AG04449 (cell line): ENCODE results near the gene WWP2.
"Not testable (repeated sequence)": the region's sequence is repeated elsewhere in the genome, so short reads cannot be mapped to it uniquely, and the experiment has no call there.

Experiments used
- CTCF ChIA-PET: fragments of 350-600 bp; formaldehyde crosslinking; extraction: SDS; loops from one replicate; lab custom pipeline; 2021; ENCODE audit warnings: antibody characterized with exemption; lab: Yijun Ruan, JAX
- POLR2A ChIA-PET: fragments of 400-600, 350-600 bp; formaldehyde crosslinking; extraction: SDS; loops from one replicate; lab custom pipeline; 2020; ENCODE audit warnings: antibody characterized with exemption, inconsistent platforms; lab: Yijun Ruan, JAX
- DNase-seq: peaks from one replicate; pipeline ENCODE4 v3.0.0-alpha.2; 2010; ENCODE audit warnings: low read depth, low spot score
- H3K4me3 ChIP-seq: 2 replicates; pipeline ENCODE4 v1.5.1; 2011; ENCODE audit warnings: low read depth, mild to moderate bottlenecking, control low read depth, low read length

Gene WWP2

DNA sequence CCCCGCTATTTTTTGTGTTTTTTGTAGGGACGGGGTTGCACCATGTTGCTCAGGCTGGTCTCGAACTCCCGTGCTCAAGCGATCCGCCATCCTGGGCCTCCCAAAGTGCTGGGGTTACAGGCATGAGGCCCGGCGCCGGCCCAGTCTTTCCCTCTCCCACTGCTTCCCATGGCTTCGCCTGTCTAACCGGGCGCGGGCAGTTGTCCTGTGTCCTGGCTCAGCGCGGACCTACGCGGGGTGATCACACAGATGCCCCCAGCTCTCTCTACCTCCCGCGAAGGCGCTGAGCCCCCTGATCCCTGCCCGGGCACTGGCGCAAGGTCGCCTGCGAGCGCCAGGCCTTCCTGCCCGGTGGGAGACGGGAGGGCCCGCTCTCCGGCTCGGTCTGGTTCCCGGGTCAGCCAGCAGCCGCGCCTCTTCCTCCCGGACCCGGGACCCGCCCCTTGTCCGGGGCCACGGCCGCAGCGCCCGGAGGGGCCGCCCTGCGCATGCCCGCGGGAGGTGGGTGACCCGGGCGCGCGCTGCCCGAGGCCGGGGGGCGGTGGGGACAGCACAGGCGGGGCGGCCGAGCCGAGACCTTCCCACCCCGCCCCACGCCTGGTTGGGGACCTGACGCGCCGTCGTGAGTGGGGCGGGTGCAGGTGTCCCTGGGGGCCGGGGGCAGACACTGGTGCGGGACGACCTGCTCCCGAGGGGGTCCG lies 203.0 kb downstream of the WWP2 start:
- DNase-seq, CTCF ChIA-PET, POLR2A ChIA-PET: not testable (repeated sequence)
- H3K4me3 ChIP-seq, result peak overlapping the region; percentile 37

DNA sequence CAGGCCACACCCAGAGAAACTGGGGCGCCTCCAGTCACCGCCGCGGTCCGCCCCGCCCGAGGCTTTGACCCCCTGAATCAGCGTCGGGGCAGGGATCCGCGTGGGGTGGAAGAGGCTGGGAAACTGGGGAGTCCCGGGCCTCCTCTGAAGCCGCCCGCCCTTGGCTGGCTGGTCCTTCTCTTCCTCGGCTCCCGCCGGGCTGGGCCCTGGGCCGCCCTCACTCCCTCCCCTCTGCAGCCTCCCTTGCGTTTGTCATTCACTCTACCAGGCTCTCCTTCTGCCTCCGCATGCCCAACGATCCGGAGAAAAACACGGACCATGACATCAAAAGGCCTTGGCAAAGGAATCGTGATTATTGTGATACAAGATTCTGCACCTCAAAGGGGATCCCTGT lies 203.5 kb downstream of the WWP2 start:
- H3K4me3 ChIP-seq, CTCF ChIA-PET, POLR2A ChIA-PET, DNase-seq: not testable (repeated sequence)

DNA sequence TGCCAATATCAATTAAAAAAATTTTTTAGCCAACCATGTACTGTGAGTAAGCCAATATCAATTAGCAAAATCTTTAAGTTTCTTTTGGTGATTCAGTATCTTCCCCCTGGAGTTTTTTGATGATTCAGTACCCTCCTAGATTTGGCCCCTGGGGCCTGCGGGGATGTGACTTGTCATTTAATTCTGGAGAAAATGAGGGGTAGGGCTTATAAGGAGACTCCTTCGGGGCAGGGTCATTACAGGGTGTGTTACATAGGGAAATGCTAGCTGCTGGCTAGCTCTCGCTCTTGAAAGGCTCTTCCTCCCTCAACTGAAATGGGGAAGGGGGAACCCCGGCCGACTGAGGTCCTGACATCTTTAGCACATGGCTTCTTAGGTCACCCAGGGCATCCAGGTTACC lies 205.6 kb downstream of the WWP2 start:
- CTCF ChIA-PET, POLR2A ChIA-PET: not testable (repeated sequence)

DNA sequence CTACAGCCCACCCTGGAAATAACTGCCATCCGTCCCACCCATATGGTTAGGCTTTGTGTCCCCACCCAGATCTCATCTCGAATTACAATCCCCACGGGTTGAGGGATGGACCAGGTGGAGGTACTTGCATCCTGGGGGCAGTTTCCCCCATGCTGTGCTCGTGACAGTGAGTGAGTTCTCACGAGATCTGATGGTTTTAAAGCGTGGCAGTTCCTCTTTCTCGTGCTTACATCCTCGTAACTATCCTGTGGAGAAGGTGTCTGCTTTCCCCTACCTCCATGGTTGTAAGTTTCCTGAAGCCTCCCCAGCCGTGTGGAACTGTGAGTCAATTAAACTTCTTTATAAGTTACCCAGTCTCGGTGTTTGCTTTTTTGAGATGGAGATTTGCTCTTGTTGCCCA lies 206.0 kb downstream of the WWP2 start:
- DNase-seq, CTCF ChIA-PET, POLR2A ChIA-PET, H3K4me3 ChIP-seq: not testable (repeated sequence)

More for the DNA sequence above, 205.6 kb downstream of the WWP2 start:
- DNase-seq, H3K4me3 ChIP-seq: not testable (repeated sequence)

DNA sequence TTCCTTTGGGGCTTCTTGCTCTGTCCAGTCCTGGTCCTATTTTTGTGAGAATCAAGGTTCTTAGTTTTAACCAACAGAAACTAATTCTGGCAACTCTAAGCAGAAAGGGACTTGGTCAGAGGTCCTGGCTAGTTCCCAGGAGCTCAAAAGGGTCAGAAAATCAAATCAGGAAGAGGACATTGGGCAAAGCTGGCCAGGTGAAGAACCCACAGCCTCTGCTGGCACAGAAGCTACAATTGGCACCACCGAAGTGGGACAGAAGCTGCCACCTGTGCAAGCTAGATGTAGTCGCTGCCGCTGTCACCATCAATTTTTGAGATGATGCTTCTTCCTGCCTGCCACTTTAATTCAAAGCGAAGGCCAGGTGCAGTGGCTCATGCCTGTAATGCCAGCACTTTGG lies 207.5 kb downstream of the WWP2 start:
- H3K4me3 ChIP-seq, CTCF ChIA-PET, POLR2A ChIA-PET, DNase-seq: not testable (repeated sequence)

DNA sequence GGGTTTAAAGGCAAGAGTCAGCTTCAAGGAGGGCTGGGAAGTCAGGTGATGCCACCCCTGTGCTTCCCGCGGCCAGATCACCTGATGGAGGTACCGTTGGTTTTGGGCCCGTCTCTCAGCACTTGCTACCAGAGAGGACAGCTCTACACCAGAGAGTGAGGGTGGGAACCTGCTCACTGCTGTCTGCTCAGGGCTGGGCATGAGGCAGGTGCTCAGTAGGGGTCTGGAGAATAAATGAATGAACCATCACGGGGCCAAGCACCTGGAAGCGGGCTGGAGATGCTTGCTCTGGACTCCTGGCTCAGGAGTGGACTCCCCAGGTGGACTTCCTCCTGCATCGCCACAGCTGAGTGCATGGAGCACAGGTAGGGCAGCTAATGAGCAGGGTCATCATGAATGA lies 210.0 kb downstream of the WWP2 start:
- DNase-seq, CTCF ChIA-PET, POLR2A ChIA-PET, H3K4me3 ChIP-seq: not testable (repeated sequence)

DNA sequence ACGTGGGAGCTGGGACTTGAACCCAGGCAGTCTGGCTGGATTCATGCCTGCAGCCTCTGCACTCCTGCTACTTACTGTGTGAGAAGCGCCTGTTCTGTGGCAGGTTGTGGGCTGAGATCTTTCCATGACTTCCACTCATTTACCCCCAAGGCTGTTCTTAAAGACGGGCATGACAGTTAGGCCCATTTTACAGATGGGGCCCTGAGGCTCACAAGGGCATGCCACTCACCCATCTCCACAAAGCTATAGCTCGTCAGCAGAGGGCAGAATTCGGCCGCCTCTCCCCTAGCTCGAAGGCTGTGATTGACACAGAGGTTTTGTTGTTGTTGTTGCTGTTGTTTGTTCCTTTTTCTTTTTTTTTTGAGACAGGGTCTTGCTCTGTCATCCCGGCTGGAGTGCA lies 210.8 kb downstream of the WWP2 start:
- POLR2A ChIA-PET, CTCF ChIA-PET, H3K4me3 ChIP-seq, DNase-seq: not testable (repeated sequence)

DNA sequence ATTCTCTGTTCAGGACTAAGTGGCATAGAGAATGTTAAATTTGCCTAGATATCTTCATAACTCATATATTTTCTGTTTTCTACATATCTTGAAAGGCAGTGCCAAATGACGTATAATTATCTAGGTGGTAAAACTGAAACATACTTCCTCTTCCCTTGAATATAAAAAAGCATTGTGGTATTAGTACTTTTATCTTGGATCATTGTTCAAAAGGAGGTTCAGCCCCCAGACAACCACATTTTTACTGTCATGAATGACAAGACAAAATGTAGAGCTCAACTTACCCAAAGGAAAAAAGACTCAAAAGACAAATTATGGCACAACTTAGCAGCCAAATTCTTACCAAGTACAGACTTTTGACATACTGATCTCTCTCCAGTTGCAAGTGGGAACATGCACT lies 223.1 kb downstream of the WWP2 start:
- H3K4me3 ChIP-seq, POLR2A ChIA-PET, DNase-seq, CTCF ChIA-PET: not testable (repeated sequence)
